BJ (cell line): ENCODE measurements around the gene RBM47. TPM values are rescaled to one million over a fixed set of nuclear protein-coding genes. Genes with fewer than 3 reads are reported as not detected.

Experiments
- CTCF ChIA-PET: fragments of 350-600 bp; formaldehyde crosslinking; extraction: SDS; loops from one replicate; lab custom pipeline; 2021; ENCODE audit warnings: antibody characterized with exemption, inconsistent platforms; lab: Yijun Ruan, JAX
- POLR2A ChIA-PET: fragments of 300-600 bp; sonication (Branson Sonifier 250); formaldehyde crosslinking; extraction: SDS; loops from one replicate; lab custom pipeline; 2021; ENCODE audit warnings: antibody characterized with exemption; lab: Charles Lee
- DNase-seq: peaks from one replicate; pipeline ENCODE4 v3.0.0-alpha.2; 2011; ENCODE audit warnings: low read depth
- H3K27me3 ChIP-seq: 2 replicates; pipeline ENCODE4 v1.6.0; 2011; ENCODE audit warnings: low read length; ENCODE audit not compliant: control insufficient read depth, insufficient read depth
- H3K36me3 ChIP-seq: 2 replicates; pipeline ENCODE4 v1.5.1; 2011; ENCODE audit warnings: low read length; ENCODE audit not compliant: control insufficient read depth, insufficient read depth
- H3K4me3 ChIP-seq: 2 replicates; pipeline ENCODE4 v1.5.1; 2011; ENCODE audit warnings: low read depth, mild to moderate bottlenecking, control low read depth, low read length
- CTCF ChIP-seq: IDR thresholded peaks from 2 replicates; pipeline ENCODE4 v1.5.1; 2011; ENCODE audit warnings: low read depth, mild to moderate bottlenecking, control low read depth, inconsistent platforms, low read length, moderate library complexity; ENCODE audit not compliant: insufficient read depth
- polyA plus RNA-seq: library from polyadenylated mRNA; depleted of rRNA; stranded (reverse); fragments of >200 nt; gene quantifications from 2 replicates; pipeline ENCODE4 v1.2.3, GENCODE V29; 2011

RBM47 gene
- polyA plus RNA-seq, 1 experiment: 0.52 TPM

GRCh38 chr4:40406340-40406739 is 223.3 kb downstream of the RBM47 start:
- CTCF ChIA-PET: no interaction called here
- TF ChIP-seq CTCF: no peak
- Histone ChIP-seq H3K36me3 (no peaks in the 10 kb centered on the region), H3K4me3 (no peak overlapping the region), H3K27me3 (no peaks in the 10 kb centered on the region; the same call in 1 of the 2 replicates)
- no peak for DNase-seq
- POLR2A ChIA-PET: no interaction called here

GRCh38 chr4:40405193-40405592 is 224.5 kb downstream of the RBM47 start:
- H3K36me3 ChIP-seq: no peaks in the 10 kb centered on the region
- peaks cover 2% of the 10 kb centered on the region for H3K27me3 ChIP-seq
- POLR2A ChIA-PET: no interaction called here
- CTCF ChIA-PET: no interaction called here
- no peak overlapping the region for H3K4me3 ChIP-seq
- no peak for TF ChIP-seq CTCF
- no peak for DNase-seq

- CTCF ChIA-PET: no interaction called here
- POLR2A ChIA-PET: interaction anchor here (0.6 kb wide), 1 partner anchor 86 kb away, joined by 3 read pairs; no protein-coding TSS in a partner anchor
- Histone ChIP-seq H3K4me3 (no peak overlapping the region), H3K36me3 (no peaks in the 10 kb centered on the region), H3K27me3 (peaks cover 2% of the 10 kb centered on the region)
- no peak for TF ChIP-seq CTCF
- DNase-seq: no peak
Observed at GRCh38 chr4:40403081-40403480, 226.6 kb downstream of the RBM47 start.

- Histone ChIP-seq H3K27me3 (peaks cover 2% of the 10 kb centered on the region), H3K4me3 (no peak overlapping the region), H3K36me3 (no peaks in the 10 kb centered on the region)
- no peak for TF ChIP-seq CTCF
- no peak for DNase-seq
- ChIA-PET POLR2A (no interaction called here), CTCF (no interaction called here)
Observed at GRCh38 chr4:40402556-40402955, 227.1 kb downstream of the RBM47 start.

GRCh38 chr4:40401631-40402030 is 228.0 kb downstream of the RBM47 start:
- ChIA-PET CTCF (interaction anchor here (1.4 kb wide), 1 partner anchor 86 kb away, joined by 3 read pairs; no protein-coding TSS in a partner anchor), POLR2A (no interaction called here)
- Histone ChIP-seq H3K4me3 (no peak overlapping the region), H3K36me3 (no peaks in the 10 kb centered on the region), H3K27me3 (peaks cover 2% of the 10 kb centered on the region)
- DNase-seq: no peak
- TF ChIP-seq CTCF: no peak
